IMR-90 (cell line): ENCODE results near the gene EZR. TPM values are rescaled to one million over a fixed set of nuclear protein-coding genes. Genes with fewer than 3 reads are reported as not detected.

ENCODE experiments used
- ATAC-seq: fragments of 200-7000 bp; cut with Tn5 transposase; 2 replicates; pipeline ENCODE4 v1.9.1; 2020; ENCODE audit warnings: low read depth, mild to moderate bottlenecking, moderate library complexity
- BruUV-seq: library from RNA; stranded (reverse); fragments of 400-500 nt; replicated peaks from 2 replicates; lab custom pipeline; 2021; lab: Mats Ljungman, UMichigan
- CTCF ChIA-PET: fragments of 300-600 bp; formaldehyde crosslinking; extraction: SDS; loops from one replicate; lab custom pipeline; 2021; ENCODE audit warnings: antibody characterized with exemption; lab: Yijun Ruan, JAX
- POLR2A ChIA-PET: fragments of 300-600 bp; sonication (Branson Sonifier 250); formaldehyde crosslinking; loops from one replicate; lab custom pipeline; 2022; ENCODE audit warnings: antibody characterized with exemption; ENCODE audit not compliant: unreplicated experiment; lab: Charles Lee
- DNase-seq: peaks from one replicate; pipeline ENCODE4 v3.0.0; 2013
- H2AFZ ChIP-seq: replicated peaks from 2 replicates; pipeline ENCODE3; 2013; ENCODE audit warnings: low read length, mild to moderate bottlenecking; ENCODE audit not compliant: poor library complexity
- H2AK5ac ChIP-seq: 2 replicates; pipeline ENCODE4 v1.6.1; 2013; ENCODE audit warnings: low read depth, low read length, inconsistent platforms
- H2AK9ac ChIP-seq: replicated peaks from 2 replicates; pipeline ENCODE3; 2013; ENCODE audit warnings: mild to moderate bottlenecking, low read depth, low read length, moderate library complexity; ENCODE audit not compliant: poor library complexity
- H2BK120ac ChIP-seq: 2 replicates; pipeline ENCODE4 v1.6.1; 2013; ENCODE audit warnings: low read depth, low read length, inconsistent platforms
- H2BK15ac ChIP-seq: 3 replicates; pipeline ENCODE4 v1.6.1; 2013; ENCODE audit warnings: low read depth, low read length, inconsistent platforms
- H2BK20ac ChIP-seq: 2 replicates; pipeline ENCODE4 v1.6.1; 2013; ENCODE audit warnings: low read depth, mild to moderate bottlenecking, inconsistent platforms, low read length, moderate library complexity
- H2BK5ac ChIP-seq: 2 replicates; pipeline ENCODE4 v1.6.1; 2013; ENCODE audit warnings: mild to moderate bottlenecking, low read depth, low read length, inconsistent platforms; ENCODE audit not compliant: poor library complexity, severe bottlenecking
- H3K14ac ChIP-seq: replicated peaks from 2 replicates; pipeline ENCODE4 v1.6.1; 2013; ENCODE audit warnings: low read depth, low read length, inconsistent platforms
- H3K18ac ChIP-seq: 2 replicates; pipeline ENCODE4 v1.6.1; 2013; ENCODE audit warnings: low read depth, low read length, control low read depth
- H3K23ac ChIP-seq: 2 replicates; pipeline ENCODE4 v1.6.1; 2013; ENCODE audit warnings: low read depth, low read length, inconsistent platforms
- H3K27ac ChIP-seq: 2 replicates; pipeline ENCODE4 v1.5.1; 2013; ENCODE audit warnings: mild to moderate bottlenecking, control low read depth, low read length; ENCODE audit not compliant: insufficient read depth
- H3K27me3 ChIP-seq: 2 replicates; pipeline ENCODE4 v1.6.1; 2013; ENCODE audit warnings: low read length; ENCODE audit not compliant: control insufficient read depth, insufficient read depth
- H3K36me3 ChIP-seq: 2 replicates; pipeline ENCODE4 v1.6.1; 2013; ENCODE audit warnings: low read length, mixed read lengths; ENCODE audit not compliant: control insufficient read depth, insufficient read depth
- H3K4ac ChIP-seq: 2 replicates; pipeline ENCODE4 v1.6.1; 2013; ENCODE audit warnings: low read depth, low read length, inconsistent platforms
- H3K4me1 ChIP-seq: 2 replicates; pipeline ENCODE4 v1.6.1; 2013; ENCODE audit warnings: low read length, mixed read lengths; ENCODE audit not compliant: control insufficient read depth, insufficient read depth
- H3K4me2 ChIP-seq: 2 replicates; pipeline ENCODE4 v1.6.1; 2013; ENCODE audit warnings: low read depth, mild to moderate bottlenecking, control low read depth, low read length, moderate library complexity
- H3K4me3 ChIP-seq: 2 replicates; pipeline ENCODE4 v1.5.1; 2013; ENCODE audit warnings: low read depth, mild to moderate bottlenecking, control low read depth, low read length, moderate library complexity; ENCODE audit not compliant: insufficient read depth
- H3K56ac ChIP-seq: 2 replicates; pipeline ENCODE4 v1.6.1; 2013; ENCODE audit warnings: low read length, inconsistent platforms; ENCODE audit not compliant: insufficient read depth; ENCODE audit errors: extremely low read depth
- H3K79me1 ChIP-seq, 2 experiments: 2 replicates each; pipeline ENCODE4 v1.6.1; 2013; ENCODE audit warnings: low read length in 2 of 2, inconsistent platforms in 1 of 2, low read depth in 1 of 2
- H3K9ac ChIP-seq: 2 replicates; pipeline ENCODE4 v1.6.1; 2013; ENCODE audit warnings: low read depth, low read length, control low read depth
- H3K9me1 ChIP-seq: 2 replicates; pipeline ENCODE4 v1.6.1; 2013; ENCODE audit warnings: low read length, inconsistent platforms; ENCODE audit not compliant: insufficient read depth
- H3K9me3 ChIP-seq: 2 replicates; pipeline ENCODE4 v1.6.1; 2013; ENCODE audit warnings: low read length; ENCODE audit not compliant: control insufficient read depth, insufficient read depth
- H4K20me1 ChIP-seq: 2 replicates; pipeline ENCODE4 v1.6.1; 2013; ENCODE audit warnings: low read length, inconsistent platforms; ENCODE audit not compliant: insufficient read depth
- H4K5ac ChIP-seq: 2 replicates; pipeline ENCODE4 v1.6.1; 2013; ENCODE audit warnings: mild to moderate bottlenecking, low read depth, low read length, control low read depth
- H4K8ac ChIP-seq, 2 experiments: 2 replicates each; pipeline ENCODE4 v1.6.1; 2013; ENCODE audit warnings: low read depth in 2 of 2, low read length in 2 of 2, control low read depth in 1 of 2, inconsistent platforms in 1 of 2
- H4K91ac ChIP-seq: 2 replicates; pipeline ENCODE4 v1.6.1; 2013; ENCODE audit warnings: low read depth, low read length, inconsistent platforms; ENCODE audit not compliant: insufficient read depth
- CHD1 ChIP-seq: IDR thresholded peaks from 2 replicates; pipeline ENCODE4 v1.6.1; 2012; ENCODE audit warnings: low read depth, low read length, improper control_type of control experiment
- CTCF ChIP-seq: conservative IDR thresholded peaks from 2 replicates; pipeline ENCODE4 v1.5.1; 2012; ENCODE audit warnings: mild to moderate bottlenecking, low read depth, low read length, improper control_type of control experiment
- RCOR1 ChIP-seq: IDR thresholded peaks from 2 replicates; pipeline ENCODE4 v1.6.1; 2012; ENCODE audit warnings: mild to moderate bottlenecking, low read length, improper control_type of control experiment; ENCODE audit not compliant: insufficient replicate concordance
- WGBS, 2 experiments: methylation state at CpG; one replicate each; pipeline versions ENCODE4 v1.1.5 to v1.1.7; 2013; ENCODE audit warnings: missing lambda C conversion rate in 2 of 2; ENCODE audit not compliant: insufficient read length in 1 of 2; ENCODE audit errors: extremely low coverage in 2 of 2; 5-methylcytosine and 5-hydroxymethylcytosine counted together
- dilution Hi-C: fragments of 300-500 bp; cut with HindIII; formaldehyde crosslinking; loops from one replicate; pipeline ENCODE4 v1.14.3; 2018; ENCODE audit warnings: low sequenced_read_pairs; ENCODE audit not compliant: unreplicated experiment
- in situ Hi-C: fragments of 300-500 bp; cut with MboI; formaldehyde crosslinking; loops from 3 replicates; pipeline ENCODE4 v1.14.3; 2019; ENCODE audit warnings: low sequenced_read_pairs, inconsistent platforms, mixed read lengths
- intact Hi-C: fragments of 100-400 bp; cut with micrococcal nuclease; formaldehyde crosslinking; loops from 2 replicates; pipeline ENCODE4 v1.10.0; 2022
- polyA plus RNA-seq, 3 experiments: library from polyadenylated mRNA; depleted of rRNA; stranded (reverse); fragments of >200 nt; gene quantifications; 2 replicates each; pipeline ENCODE4 v1.2.3, GENCODE V29; 2012; ENCODE audit warnings: low replicate concordance in 1 of 3
- total RNA-seq: library from RNA; depleted of rRNA; stranded (reverse); fragments of >200 nt; gene quantifications from 2 replicates; pipeline ENCODE4 v1.2.3, GENCODE V29; 2012

Gene EZR
- total and polyA plus RNA-seq, 2 of the 4 experiments (the other 2 are of a cell fraction) = 83.8 to 145 TPM

GRCh38 chr6:158785036-158785435, 34.1 kb downstream of the EZR start:
- dilution Hi-C loops = no loop called here
- Histone ChIP-seq H3K4ac (0 out of 2 replicates have a peak overlapping the region, but pooled peaks have one; percentile 48), H3K9me3 (no peaks in the 10 kb centered on the region), H4K8ac (no peak overlapping the region), H3K18ac (no peak overlapping the region), H3K9ac (no peak overlapping the region), H3K27me3 (no peaks in the 10 kb centered on the region), H3K23ac (peak overlapping the region; percentile 54; the same call in 1 of the 2 replicates), H3K4me2 (no peak overlapping the region), H3K27ac (no peak overlapping the region), H3K79me1 (peaks cover 9 to 59% of the 10 kb centered on the region in 2 experiments; a peak in 3 of 4 replicates), H4K5ac (no peak overlapping the region), H2BK5ac (no peak overlapping the region), H3K9me1 (peaks cover 4% of the 10 kb centered on the region), H2BK20ac (peak overlapping the region; percentile 48; the same call in 1 of the 2 replicates), H3K4me3 (no peak overlapping the region), H3K56ac (no peak overlapping the region), H2AK9ac (no peak overlapping the region), H2BK15ac (no peak overlapping the region), H3K14ac (no peak overlapping the region), H3K36me3 (peaks cover 53% of the 10 kb centered on the region), H2BK120ac (peak overlapping the region; percentile 46; the same call in 1 of the 2 replicates), H2AFZ (no peak overlapping the region), H2AK5ac (peak overlapping the region; percentile 40), H3K4me1 (peaks cover 2% of the 10 kb centered on the region; the same call in 1 of the 2 replicates), H4K91ac (no peak overlapping the region), H4K20me1 (peaks cover 11% of the 10 kb centered on the region; the same call in 1 of the 2 replicates)
- intact Hi-C loops = no loop called here
- 93% methylated on average over 10 of the region's 12 CpGs; no CpG with 5 or more reads in 1 of the 2 experiments for WGBS, 2 experiments
- DNase-seq = no peak
- in situ Hi-C loops = no loop called here
- ChIA-PET POLR2A (no interaction called here), CTCF (no interaction called here)
- TF ChIP-seq CHD1 (no peak), RCOR1 (no peak), CTCF (no peak)
- no peak for ATAC-seq
- no TSS peak for BruUV-seq
